Measurements from ENCODE around the gene SF3B5. TPM values are rescaled to one million over a fixed set of nuclear protein-coding genes. Genes with fewer than 3 reads are reported as not detected.

Gene SF3B5
- total RNA-seq, 1 donor from 2014 or later = 129 TPM

DNA sequence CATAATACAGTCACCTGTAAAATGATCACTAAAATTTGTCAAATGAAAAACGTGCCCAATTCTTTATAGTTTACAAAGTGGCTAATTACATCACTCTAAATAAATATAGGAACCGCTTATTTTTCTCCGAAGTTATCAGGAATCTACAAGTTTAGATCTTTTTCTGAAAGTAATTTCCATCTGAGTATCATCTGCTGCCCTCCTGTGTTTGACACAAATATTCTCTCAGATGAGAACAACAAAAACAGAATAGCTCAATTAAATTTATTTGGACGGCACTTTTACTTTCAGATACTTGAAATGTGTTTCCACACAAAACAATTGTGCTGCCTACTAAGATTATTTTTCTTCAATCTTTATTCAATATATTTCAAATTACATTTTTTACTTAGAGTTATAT lies 5.0 kb downstream of the SF3B5 start:
- FAIRE-seq = no peak
- peaks cover 8% of the 10 kb centered on the region for H3K4me1 ChIP-seq (ENCODE audit: insufficient read depth, low read length)
- H3K27me3 ChIP-seq (ENCODE audit: insufficient read depth, low read length) = no peaks in the 10 kb centered on the region
- H3K4me1 Mint-ChIP-seq (ENCODE audit: low read depth, unreplicated experiment) = peaks cover 7% of the 10 kb centered on the region
- H3K27ac Mint-ChIP-seq (ENCODE audit: unreplicated experiment) = no peak overlapping the region
- no peak overlapping the region for H3K27ac ChIP-seq (ENCODE audit: low read depth, low read length)
- no peak for DNase-seq (ENCODE audit: low read depth)
- no peak overlapping the region for H3K4me3 Mint-ChIP-seq (ENCODE audit: unreplicated experiment)
- peaks cover 21% of the 10 kb centered on the region for H3K79me2 ChIP-seq (ENCODE audit: insufficient read depth, low read length)
- H3K4me2 ChIP-seq (ENCODE audit: low read length) = no peak overlapping the region
- no peak overlapping the region for H2AFZ ChIP-seq (ENCODE audit: low read depth, low read length)
- no peaks in the 10 kb centered on the region for H3K9me3 ChIP-seq (ENCODE audit: insufficient read depth, low read depth, low read length)
- no peak overlapping the region for H3K4me3 ChIP-seq (ENCODE audit: insufficient read depth, low read depth, low read length)
- H3K36me3 ChIP-seq (ENCODE audit: insufficient read depth, low read length) = no peaks in the 10 kb centered on the region
- peaks cover 10% of the 10 kb centered on the region for H4K20me1 ChIP-seq (ENCODE audit: insufficient read depth, low read length)
- no peak overlapping the region for H3K9ac ChIP-seq (ENCODE audit: low read length)
- H3K36me3 Mint-ChIP-seq (ENCODE audit: low read depth, unreplicated experiment) = peaks cover 1% of the 10 kb centered on the region
- H3K27me3 Mint-ChIP-seq (ENCODE audit: low read depth, unreplicated experiment) = no peaks in the 10 kb centered on the region
- no peaks in the 10 kb centered on the region for H3K9me3 Mint-ChIP-seq (ENCODE audit: unreplicated experiment)
- TF ChIP-seq, protein P1, sequence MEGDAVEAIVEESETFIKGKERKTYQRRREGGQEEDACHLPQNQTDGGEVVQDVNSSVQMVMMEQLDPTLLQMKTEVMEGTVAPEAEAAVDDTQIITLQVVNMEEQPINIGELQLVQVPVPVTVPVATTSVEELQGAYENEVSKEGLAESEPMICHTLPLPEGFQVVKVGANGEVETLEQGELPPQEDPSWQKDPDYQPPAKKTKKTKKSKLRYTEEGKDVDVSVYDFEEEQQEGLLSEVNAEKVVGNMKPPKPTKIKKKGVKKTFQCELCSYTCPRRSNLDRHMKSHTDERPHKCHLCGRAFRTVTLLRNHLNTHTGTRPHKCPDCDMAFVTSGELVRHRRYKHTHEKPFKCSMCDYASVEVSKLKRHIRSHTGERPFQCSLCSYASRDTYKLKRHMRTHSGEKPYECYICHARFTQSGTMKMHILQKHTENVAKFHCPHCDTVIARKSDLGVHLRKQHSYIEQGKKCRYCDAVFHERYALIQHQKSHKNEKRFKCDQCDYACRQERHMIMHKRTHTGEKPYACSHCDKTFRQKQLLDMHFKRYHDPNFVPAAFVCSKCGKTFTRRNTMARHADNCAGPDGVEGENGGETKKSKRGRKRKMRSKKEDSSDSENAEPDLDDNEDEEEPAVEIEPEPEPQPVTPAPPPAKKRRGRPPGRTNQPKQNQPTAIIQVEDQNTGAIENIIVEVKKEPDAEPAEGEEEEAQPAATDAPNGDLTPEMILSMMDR (IDR thresholded peaks at IDR 0.05; ENCODE audit: insufficient read depth, low read depth, low read length) = no peak
- TF ChIP-seq EZH2 (IDR thresholded peaks at IDR 0.05; ENCODE audit: insufficient read depth, low read length) = no peak

- no peaks in the 10 kb centered on the region for H3K36me3 Mint-ChIP-seq (ENCODE audit: low read depth, unreplicated experiment)
- Histone ChIP-seq H3K4me1 (ENCODE audit: insufficient read depth, low read length) (no peaks in the 10 kb centered on the region), H3K4me3 (ENCODE audit: insufficient read depth, low read depth, low read length) (no peak overlapping the region), H2AFZ (ENCODE audit: low read depth, low read length) (no peak overlapping the region), H3K36me3 (ENCODE audit: insufficient read depth, low read length) (no peaks in the 10 kb centered on the region), H3K27me3 (ENCODE audit: insufficient read depth, low read length) (no peaks in the 10 kb centered on the region), H3K79me2 (ENCODE audit: insufficient read depth, low read length) (no peaks in the 10 kb centered on the region), H3K27ac (ENCODE audit: low read depth, low read length) (no peak overlapping the region), H3K9me3 (ENCODE audit: insufficient read depth, low read depth, low read length) (no peaks in the 10 kb centered on the region), H3K4me2 (ENCODE audit: low read length) (no peak overlapping the region), H3K9ac (ENCODE audit: low read length) (no peak overlapping the region), H4K20me1 (ENCODE audit: insufficient read depth, low read length) (no peaks in the 10 kb centered on the region)
- DNase-seq (ENCODE audit: low read depth) = no peak
- H3K27me3 Mint-ChIP-seq (ENCODE audit: low read depth, unreplicated experiment) = no peaks in the 10 kb centered on the region
- no peak for TF ChIP-seq EZH2 (IDR thresholded peaks at IDR 0.05; ENCODE audit: insufficient read depth, low read length)
- TF ChIP-seq, protein P1 (IDR thresholded peaks at IDR 0.05; ENCODE audit: insufficient read depth, low read depth, low read length) = no peak
- H3K27ac Mint-ChIP-seq (ENCODE audit: unreplicated experiment) = no peak overlapping the region
- H3K9me3 Mint-ChIP-seq (ENCODE audit: unreplicated experiment) = no peaks in the 10 kb centered on the region
- H3K4me3 Mint-ChIP-seq (ENCODE audit: unreplicated experiment) = no peak overlapping the region
- FAIRE-seq = no peak
- H3K4me1 Mint-ChIP-seq (ENCODE audit: low read depth, unreplicated experiment) = no peaks in the 10 kb centered on the region
These were observed 7.5 kb downstream of the SF3B5 start for GRCh38 chr6:144087789-144088426.

GRCh38 chr6:144086959-144087358 lies 8.4 kb downstream of the SF3B5 start:
- Mint-ChIP-seq H3K4me3 (ENCODE audit: unreplicated experiment) (no peak overlapping the region), H3K4me1 (ENCODE audit: low read depth, unreplicated experiment) (no peaks in the 10 kb centered on the region), H3K9me3 (ENCODE audit: unreplicated experiment) (no peaks in the 10 kb centered on the region), H3K27me3 (ENCODE audit: low read depth, unreplicated experiment) (no peaks in the 10 kb centered on the region), H3K36me3 (ENCODE audit: low read depth, unreplicated experiment) (no peaks in the 10 kb centered on the region), H3K27ac (ENCODE audit: unreplicated experiment) (no peak overlapping the region)
- Histone ChIP-seq H3K4me2 (ENCODE audit: low read length) (no peak overlapping the region), H3K4me1 (ENCODE audit: insufficient read depth, low read length) (no peaks in the 10 kb centered on the region), H3K9ac (ENCODE audit: low read length) (no peak overlapping the region), H3K36me3 (ENCODE audit: insufficient read depth, low read length) (no peaks in the 10 kb centered on the region), H4K20me1 (ENCODE audit: insufficient read depth, low read length) (no peaks in the 10 kb centered on the region), H3K4me3 (ENCODE audit: insufficient read depth, low read depth, low read length) (no peak overlapping the region), H2AFZ (ENCODE audit: low read depth, low read length) (no peak overlapping the region), H3K79me2 (ENCODE audit: insufficient read depth, low read length) (no peaks in the 10 kb centered on the region), H3K27me3 (ENCODE audit: insufficient read depth, low read length) (no peaks in the 10 kb centered on the region), H3K27ac (ENCODE audit: low read depth, low read length) (no peak overlapping the region), H3K9me3 (ENCODE audit: insufficient read depth, low read depth, low read length) (no peaks in the 10 kb centered on the region)
- DNase-seq (ENCODE audit: low read depth) (no peak), FAIRE-seq (no peak)
- TF ChIP-seq, protein P1 (IDR thresholded peaks at IDR 0.05; ENCODE audit: insufficient read depth, low read depth, low read length) = no peak
- TF ChIP-seq EZH2 (IDR thresholded peaks at IDR 0.05; ENCODE audit: insufficient read depth, low read length) = no peak

Data from astrocyte (in vitro differentiated cells and primary cell).